SK-N-SH treated with all-trans-retinoic acid at 6 μM for 48 hours (cell line): ENCODE results near the gene RRAS2.

Experiments
- ATAC-seq: fragments of 200-7000 bp; cut with Tn5 transposase; 3 replicates; pipeline ENCODE4 v1.9.1; 2020; ENCODE audit warnings: mild to moderate bottlenecking, moderate library complexity
- GLIS3 ChIP-seq: fragments of 250-450 bp; sonication (Bioruptor Pico); IDR thresholded peaks from 2 replicates; pipeline ENCODE4 v1.5.0; 2020; ENCODE audit warnings: mild to moderate bottlenecking, moderate library complexity
- ISL1 ChIP-seq: fragments of 250-450 bp; sonication (Bioruptor Pico); IDR thresholded peaks from 2 replicates; pipeline ENCODE4 v2.1.2; 2022; ENCODE audit warnings: mild to moderate bottlenecking, moderate library complexity
- PPARA ChIP-seq: fragments of 250-450 bp; sonication (Bioruptor Pico); IDR thresholded peaks from 2 replicates; pipeline ENCODE4 v1.5.0; 2020; ENCODE audit warnings: mild to moderate bottlenecking, borderline replicate concordance
- RARB ChIP-seq: fragments of 250-450 bp; sonication (Bioruptor Pico); IDR thresholded peaks from 2 replicates; pipeline ENCODE4 v1.8.0; 2021; ENCODE audit warnings: mild to moderate bottlenecking, moderate library complexity
- SNAI2 ChIP-seq: fragments of 250-450 bp; sonication (Bioruptor Pico); IDR thresholded peaks from 2 replicates; pipeline ENCODE4 v1.5.0; 2020; ENCODE audit warnings: mild to moderate bottlenecking, moderate library complexity
- TCF4 ChIP-seq: fragments of 250-450 bp; sonication (Bioruptor Pico); IDR thresholded peaks from 2 replicates; pipeline ENCODE4 v1.8.0; 2021; ENCODE audit warnings: mild to moderate bottlenecking, moderate library complexity, borderline replicate concordance
- TOX ChIP-seq: fragments of 250-450 bp; sonication (Bioruptor Pico); IDR thresholded peaks from 2 replicates; pipeline ENCODE4 v1.8.0; 2021; ENCODE audit warnings: mild to moderate bottlenecking, moderate library complexity, borderline replicate concordance
- ZC3H10 ChIP-seq: fragments of 250-450 bp; sonication (Bioruptor Pico); IDR thresholded peaks from 2 replicates; pipeline ENCODE4 v1.5.1; 2021; ENCODE audit warnings: mild to moderate bottlenecking, moderate library complexity
- ZFP3 ChIP-seq: fragments of 250-450 bp; sonication (Bioruptor Pico); IDR thresholded peaks from 2 replicates; pipeline ENCODE4 v1.5.0; 2020; ENCODE audit warnings: mild to moderate bottlenecking, moderate library complexity
- ZFP30 ChIP-seq: fragments of 450-650 bp; formaldehyde crosslinking; IDR thresholded peaks from 2 replicates; pipeline ENCODE4 v1.5.0; 2022; ENCODE audit warnings: mild to moderate bottlenecking, moderate library complexity
- ZNF565 ChIP-seq: fragments of 450-650 bp; formaldehyde crosslinking; conservative IDR thresholded peaks from 2 replicates; pipeline ENCODE4 v1.5.0; 2020; ENCODE audit warnings: low read depth, mild to moderate bottlenecking, moderate library complexity
- ZNF70 ChIP-seq: fragments of 450-650 bp; formaldehyde crosslinking; IDR thresholded peaks from 2 replicates; pipeline ENCODE4 v1.5.0; 2020; ENCODE audit warnings: mild to moderate bottlenecking, moderate library complexity
- TF ChIP-seq, protein P1 (sequence below): fragments of 250-450 bp; sonication (Bioruptor Pico); IDR thresholded peaks from 2 replicates; pipeline ENCODE4 v1.5.0; 2020; ENCODE audit warnings: mild to moderate bottlenecking, moderate library complexity
- TF ChIP-seq, protein P2 (sequence below): fragments of 250-450 bp; sonication (Bioruptor Pico); IDR thresholded peaks from 2 replicates; pipeline ENCODE4 v1.5.1; 2021; ENCODE audit warnings: mild to moderate bottlenecking, moderate library complexity
- TF ChIP-seq, protein P3 (sequence below): fragments of 250-450 bp; sonication (Bioruptor Pico); IDR thresholded peaks from 2 replicates; pipeline ENCODE4 v1.8.0; 2021; ENCODE audit warnings: low read depth, mild to moderate bottlenecking, moderate library complexity, borderline replicate concordance
- TF ChIP-seq, protein P4 (sequence below): fragments of 250-450 bp; sonication (Bioruptor Pico); IDR thresholded peaks from 2 replicates; pipeline ENCODE4 v1.5.1; 2020; ENCODE audit warnings: low read depth, mild to moderate bottlenecking, moderate library complexity
- TF ChIP-seq, protein P5 (sequence below): fragments of 250-450 bp; sonication (Bioruptor Pico); IDR thresholded peaks from 2 replicates; pipeline ENCODE4 v1.8.0; 2020; ENCODE audit warnings: mild to moderate bottlenecking, moderate library complexity, borderline replicate concordance

Gene RRAS2

DNA sequence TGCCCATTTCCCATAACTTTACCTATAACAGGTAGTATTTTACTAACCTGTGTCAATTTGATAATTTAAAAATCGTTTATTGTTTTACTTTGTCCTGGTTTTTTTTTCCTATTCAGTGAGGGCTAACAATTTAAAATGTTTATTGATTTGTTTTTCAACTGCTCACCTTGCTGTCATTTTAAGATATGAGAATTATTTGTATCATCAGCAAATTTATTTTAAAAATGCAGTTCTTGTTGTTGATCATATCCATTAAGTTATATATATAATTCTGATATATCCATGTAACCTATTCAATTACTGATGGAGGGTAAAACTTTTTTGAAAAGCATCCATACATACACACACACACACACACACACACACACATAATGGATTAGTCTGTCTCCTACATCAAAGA, 24.8 kb downstream of the RRAS2 start:
- no peak for ATAC-seq
- TF ChIP-seq GLIS3 (CRISPR knock-in tag) (no peak), ZFP30 (CRISPR knock-in tag) (no peak), SNAI2 (CRISPR knock-in tag) (no peak), ZFP3 (CRISPR knock-in tag) (no peak), ZC3H10 (CRISPR knock-in tag) (no peak), ZNF565 (CRISPR knock-in tag) (no peak), TCF4 (no peak), ZNF70 (CRISPR knock-in tag) (no peak), TOX (CRISPR knock-in tag) (no peak), RARB (CRISPR knock-in tag) (no peak)
- TF ChIP-seq, protein P1, sequence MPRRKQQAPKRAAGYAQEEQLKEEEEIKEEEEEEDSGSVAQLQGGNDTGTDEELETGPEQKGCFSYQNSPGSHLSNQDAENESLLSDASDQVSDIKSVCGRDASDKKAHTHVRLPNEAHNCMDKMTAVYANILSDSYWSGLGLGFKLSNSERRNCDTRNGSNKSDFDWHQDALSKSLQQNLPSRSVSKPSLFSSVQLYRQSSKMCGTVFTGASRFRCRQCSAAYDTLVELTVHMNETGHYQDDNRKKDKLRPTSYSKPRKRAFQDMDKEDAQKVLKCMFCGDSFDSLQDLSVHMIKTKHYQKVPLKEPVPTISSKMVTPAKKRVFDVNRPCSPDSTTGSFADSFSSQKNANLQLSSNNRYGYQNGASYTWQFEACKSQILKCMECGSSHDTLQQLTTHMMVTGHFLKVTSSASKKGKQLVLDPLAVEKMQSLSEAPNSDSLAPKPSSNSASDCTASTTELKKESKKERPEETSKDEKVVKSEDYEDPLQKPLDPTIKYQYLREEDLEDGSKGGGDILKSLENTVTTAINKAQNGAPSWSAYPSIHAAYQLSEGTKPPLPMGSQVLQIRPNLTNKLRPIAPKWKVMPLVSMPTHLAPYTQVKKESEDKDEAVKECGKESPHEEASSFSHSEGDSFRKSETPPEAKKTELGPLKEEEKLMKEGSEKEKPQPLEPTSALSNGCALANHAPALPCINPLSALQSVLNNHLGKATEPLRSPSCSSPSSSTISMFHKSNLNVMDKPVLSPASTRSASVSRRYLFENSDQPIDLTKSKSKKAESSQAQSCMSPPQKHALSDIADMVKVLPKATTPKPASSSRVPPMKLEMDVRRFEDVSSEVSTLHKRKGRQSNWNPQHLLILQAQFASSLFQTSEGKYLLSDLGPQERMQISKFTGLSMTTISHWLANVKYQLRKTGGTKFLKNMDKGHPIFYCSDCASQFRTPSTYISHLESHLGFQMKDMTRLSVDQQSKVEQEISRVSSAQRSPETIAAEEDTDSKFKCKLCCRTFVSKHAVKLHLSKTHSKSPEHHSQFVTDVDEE = no peak
- TF ChIP-seq, protein P2, sequence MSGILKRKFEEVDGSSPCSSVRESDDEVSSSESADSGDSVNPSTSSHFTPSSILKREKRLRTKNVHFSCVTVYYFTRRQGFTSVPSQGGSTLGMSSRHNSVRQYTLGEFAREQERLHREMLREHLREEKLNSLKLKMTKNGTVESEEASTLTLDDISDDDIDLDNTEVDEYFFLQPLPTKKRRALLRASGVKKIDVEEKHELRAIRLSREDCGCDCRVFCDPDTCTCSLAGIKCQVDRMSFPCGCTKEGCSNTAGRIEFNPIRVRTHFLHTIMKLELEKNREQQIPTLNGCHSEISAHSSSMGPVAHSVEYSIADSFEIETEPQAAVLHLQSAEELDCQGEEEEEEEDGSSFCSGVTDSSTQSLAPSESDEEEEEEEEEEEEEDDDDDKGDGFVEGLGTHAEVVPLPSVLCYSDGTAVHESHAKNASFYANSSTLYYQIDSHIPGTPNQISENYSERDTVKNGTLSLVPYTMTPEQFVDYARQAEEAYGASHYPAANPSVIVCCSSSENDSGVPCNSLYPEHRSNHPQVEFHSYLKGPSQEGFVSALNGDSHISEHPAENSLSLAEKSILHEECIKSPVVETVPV (CRISPR knock-in tag) = no peak
- TF ChIP-seq, protein P3, sequence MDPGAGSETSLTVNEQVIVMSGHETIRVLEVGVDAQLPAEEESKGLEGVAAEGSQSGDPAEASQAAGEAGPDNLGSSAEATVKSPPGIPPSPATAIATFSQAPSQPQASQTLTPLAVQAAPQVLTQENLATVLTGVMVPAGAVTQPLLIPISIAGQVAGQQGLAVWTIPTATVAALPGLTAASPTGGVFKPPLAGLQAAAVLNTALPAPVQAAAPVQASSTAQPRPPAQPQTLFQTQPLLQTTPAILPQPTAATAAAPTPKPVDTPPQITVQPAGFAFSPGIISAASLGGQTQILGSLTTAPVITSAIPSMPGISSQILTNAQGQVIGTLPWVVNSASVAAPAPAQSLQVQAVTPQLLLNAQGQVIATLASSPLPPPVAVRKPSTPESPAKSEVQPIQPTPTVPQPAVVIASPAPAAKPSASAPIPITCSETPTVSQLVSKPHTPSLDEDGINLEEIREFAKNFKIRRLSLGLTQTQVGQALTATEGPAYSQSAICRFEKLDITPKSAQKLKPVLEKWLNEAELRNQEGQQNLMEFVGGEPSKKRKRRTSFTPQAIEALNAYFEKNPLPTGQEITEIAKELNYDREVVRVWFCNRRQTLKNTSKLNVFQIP = no peak

DNA sequence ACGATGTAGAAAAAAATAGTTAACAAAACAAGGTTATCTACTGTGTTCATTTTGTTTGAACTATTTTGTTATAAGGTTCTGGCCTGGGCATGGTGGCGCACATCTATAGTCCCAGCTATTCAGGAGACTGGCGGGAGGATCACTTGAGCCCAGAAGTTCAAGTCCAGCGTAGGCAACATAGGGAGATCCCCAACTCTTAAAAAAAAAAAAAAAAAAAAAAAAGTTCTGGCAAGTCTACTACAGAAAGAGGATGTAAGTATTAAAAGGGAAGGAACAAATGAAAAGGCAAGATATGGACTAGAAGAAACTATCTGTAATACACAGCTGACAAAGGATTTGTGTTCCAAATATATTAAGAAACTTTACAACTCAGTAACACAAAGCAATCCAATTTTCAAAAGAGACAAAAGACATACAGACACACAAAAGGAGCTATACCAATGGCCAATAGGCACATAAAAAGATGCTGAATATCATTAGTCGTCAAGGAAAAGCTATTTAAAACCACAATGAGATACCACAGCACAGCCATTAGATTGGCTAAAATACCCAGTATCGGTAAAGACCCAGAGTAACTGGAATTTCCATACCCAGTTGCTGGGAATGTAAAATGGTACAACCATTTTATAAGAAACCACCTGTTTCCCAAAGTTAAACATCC, 27.4 kb downstream of the RRAS2 start:
- TF ChIP-seq ZFP3 (CRISPR knock-in tag) (no peak), ZC3H10 (CRISPR knock-in tag) (no peak)
- ATAC-seq = no peak

DNA sequence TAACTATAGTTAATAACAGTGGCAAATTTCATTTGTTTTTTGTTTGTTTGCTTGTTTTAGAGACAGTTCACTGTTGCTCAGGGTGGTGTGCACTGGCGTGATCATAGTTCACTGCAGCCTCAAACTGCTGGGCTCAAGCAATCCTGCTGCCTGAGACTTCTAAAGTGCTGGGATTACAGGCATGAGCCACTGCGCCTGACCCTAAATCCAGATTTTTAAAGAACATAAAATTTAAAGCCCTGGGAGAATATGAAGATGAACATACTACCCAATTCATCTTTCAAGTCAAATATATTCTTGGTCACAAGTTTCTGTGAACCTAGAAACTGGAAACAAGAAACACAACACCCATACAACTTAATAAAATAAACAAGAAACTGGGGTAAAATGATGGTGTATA, 28.1 kb downstream of the RRAS2 start:
- TF ChIP-seq, protein P1 = no peak
- TF ChIP-seq ZFP3 (CRISPR knock-in tag) (no peak), ZFP30 (CRISPR knock-in tag) (no peak), ISL1 (no peak), SNAI2 (CRISPR knock-in tag) (no peak)
- ATAC-seq = no peak

DNA sequence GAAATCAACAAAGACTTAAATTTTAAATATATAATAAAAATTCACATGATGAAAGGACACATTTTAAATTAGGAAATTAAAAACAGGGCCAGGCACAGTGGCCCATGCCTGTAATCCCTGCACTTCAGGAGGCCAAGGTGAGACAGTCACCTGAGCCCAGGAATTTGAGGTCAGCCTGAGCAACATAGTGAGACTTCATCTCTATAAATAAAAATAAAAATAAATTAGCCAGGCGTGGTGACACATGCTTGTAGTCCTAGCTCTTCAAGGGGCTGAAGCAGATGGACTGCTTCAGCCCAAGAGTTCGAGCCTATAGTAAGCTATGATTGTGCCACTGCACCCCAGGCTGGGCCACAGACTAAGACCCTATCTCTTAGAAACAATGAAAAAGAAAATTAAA, 29.3 kb downstream of the RRAS2 start:
- no peak for ATAC-seq
- TF ChIP-seq, protein P4, sequence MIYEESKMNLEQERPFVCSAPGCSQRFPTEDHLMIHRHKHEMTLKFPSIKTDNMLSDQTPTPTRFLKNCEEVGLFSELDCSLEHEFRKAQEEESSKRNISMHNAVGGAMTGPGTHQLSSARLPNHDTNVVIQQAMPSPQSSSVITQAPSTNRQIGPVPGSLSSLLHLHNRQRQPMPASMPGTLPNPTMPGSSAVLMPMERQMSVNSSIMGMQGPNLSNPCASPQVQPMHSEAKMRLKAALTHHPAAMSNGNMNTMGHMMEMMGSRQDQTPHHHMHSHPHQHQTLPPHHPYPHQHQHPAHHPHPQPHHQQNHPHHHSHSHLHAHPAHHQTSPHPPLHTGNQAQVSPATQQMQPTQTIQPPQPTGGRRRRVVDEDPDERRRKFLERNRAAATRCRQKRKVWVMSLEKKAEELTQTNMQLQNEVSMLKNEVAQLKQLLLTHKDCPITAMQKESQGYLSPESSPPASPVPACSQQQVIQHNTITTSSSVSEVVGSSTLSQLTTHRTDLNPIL (CRISPR knock-in tag) = no peak
- TF ChIP-seq, protein P5, sequence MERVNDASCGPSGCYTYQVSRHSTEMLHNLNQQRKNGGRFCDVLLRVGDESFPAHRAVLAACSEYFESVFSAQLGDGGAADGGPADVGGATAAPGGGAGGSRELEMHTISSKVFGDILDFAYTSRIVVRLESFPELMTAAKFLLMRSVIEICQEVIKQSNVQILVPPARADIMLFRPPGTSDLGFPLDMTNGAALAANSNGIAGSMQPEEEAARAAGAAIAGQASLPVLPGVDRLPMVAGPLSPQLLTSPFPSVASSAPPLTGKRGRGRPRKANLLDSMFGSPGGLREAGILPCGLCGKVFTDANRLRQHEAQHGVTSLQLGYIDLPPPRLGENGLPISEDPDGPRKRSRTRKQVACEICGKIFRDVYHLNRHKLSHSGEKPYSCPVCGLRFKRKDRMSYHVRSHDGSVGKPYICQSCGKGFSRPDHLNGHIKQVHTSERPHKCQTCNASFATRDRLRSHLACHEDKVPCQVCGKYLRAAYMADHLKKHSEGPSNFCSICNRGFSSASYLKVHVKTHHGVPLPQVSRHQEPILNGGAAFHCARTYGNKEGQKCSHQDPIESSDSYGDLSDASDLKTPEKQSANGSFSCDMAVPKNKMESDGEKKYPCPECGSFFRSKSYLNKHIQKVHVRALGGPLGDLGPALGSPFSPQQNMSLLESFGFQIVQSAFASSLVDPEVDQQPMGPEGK (CRISPR knock-in tag) = no peak
- TF ChIP-seq ZNF70 (CRISPR knock-in tag) = no peak
- TF ChIP-seq ISL1 = no peak
- TF ChIP-seq, protein P3 = no peak
- TF ChIP-seq, protein P1 = no peak
- TF ChIP-seq TOX (CRISPR knock-in tag) = no peak
- no peak for TF ChIP-seq PPARA (CRISPR knock-in tag)
- no peak for TF ChIP-seq ZFP30 (CRISPR knock-in tag)
- TF ChIP-seq GLIS3 (CRISPR knock-in tag) = no peak
